Measurements from ENCODE around the gene IRAG1.
"Not testable (repeated sequence)": the region's sequence is repeated elsewhere in the genome, so short reads cannot be mapped to it uniquely, and the experiment has no call there.

The IRAG1 gene

GRCh38 chr11:10708131-10708530 lies 14.6 kb upstream of the IRAG1 start:
- no peak for DNase-seq (ENCODE audit: low read depth)

GRCh38 chr11:10701982-10702381 lies 8.4 kb upstream of the IRAG1 start:
- DNase-seq (ENCODE audit: low read depth) = peak; percentile 17

DNA sequence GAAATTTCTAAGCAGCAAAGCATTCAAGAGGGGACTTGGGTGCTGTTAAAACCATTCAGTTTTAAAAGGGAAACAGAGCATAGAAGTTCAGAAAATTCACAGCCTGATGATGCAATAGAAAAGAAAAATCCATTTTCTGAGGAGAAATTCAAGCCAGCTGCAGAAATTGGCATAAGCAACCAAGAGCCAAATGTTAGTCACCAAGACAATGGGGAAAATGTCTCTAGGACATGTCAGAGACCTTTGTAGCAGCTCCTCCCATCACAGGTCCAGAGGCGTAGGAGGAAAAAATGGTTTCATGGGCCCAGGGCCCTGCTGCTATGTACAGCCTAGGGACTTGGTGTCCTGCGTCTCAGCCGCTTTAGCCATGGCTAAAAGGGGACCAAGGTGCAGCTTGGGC lies 5.5 kb upstream of the IRAG1 start:
- DNase-seq (ENCODE audit: low read depth) = no peak

DNA sequence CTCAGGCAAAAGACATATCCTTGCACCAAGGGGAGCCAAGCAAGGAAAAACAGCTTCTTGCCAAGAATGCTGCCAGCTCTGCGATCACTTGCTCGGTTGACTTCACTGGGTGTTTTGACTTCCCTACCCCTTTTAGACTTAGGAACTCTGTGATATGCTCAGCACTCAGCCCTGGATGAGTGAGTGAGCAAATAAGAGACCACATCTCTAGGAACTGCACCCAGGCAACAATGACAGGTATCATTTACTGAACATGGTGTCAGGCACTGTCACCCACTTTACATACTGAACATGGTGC lies 3.7 kb upstream of the IRAG1 start:
- no peak for DNase-seq (ENCODE audit: low read depth)

- no peak for DNase-seq (ENCODE audit: low read depth)
Observed at GRCh38 chr11:10696468-10697322, 3.1 kb upstream of the IRAG1 start.

GRCh38 chr11:10695833-10696232 lies 2.3 kb upstream of the IRAG1 start:
- no peak for DNase-seq (ENCODE audit: low read depth)

GRCh38 chr11:10694486-10695239 lies 1.1 kb upstream of the IRAG1 start:
- no peak for DNase-seq (ENCODE audit: low read depth)

DNA sequence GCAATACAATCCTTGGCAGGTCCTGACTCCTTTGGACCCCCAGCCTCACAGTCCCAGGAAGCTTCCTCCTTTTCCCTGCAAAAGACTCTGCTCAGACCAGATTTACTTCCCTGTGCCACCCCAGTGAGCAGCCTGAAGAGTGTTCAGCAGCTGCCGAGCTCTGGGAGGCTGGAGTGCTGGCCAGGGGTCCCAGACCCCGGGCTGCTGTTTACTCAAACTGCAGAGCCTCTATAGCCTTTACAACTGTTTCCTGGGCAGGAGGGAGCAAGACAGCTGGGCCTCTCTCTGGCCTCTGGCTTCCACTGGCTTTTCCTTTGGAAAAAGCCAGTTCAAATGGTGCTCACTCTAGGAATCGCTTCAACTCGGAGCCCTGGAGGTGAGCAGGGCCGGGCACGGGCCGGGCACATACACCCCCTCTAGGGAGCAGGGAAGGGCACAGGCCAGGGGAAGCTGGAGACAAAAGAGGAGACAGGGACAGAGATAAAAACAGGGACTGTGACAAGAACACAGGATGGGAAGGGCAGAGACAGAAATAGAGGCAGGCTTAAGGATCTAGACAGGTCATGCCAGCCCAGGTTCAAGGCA lies 932 bp downstream of the IRAG1 start:
- no peak for DNase-seq (ENCODE audit: low read depth)

GRCh38 chr11:10688401-10688800 lies 5.2 kb downstream of the IRAG1 start:
- DNase-seq (ENCODE audit: low read depth) = peak; percentile 9

DNA sequence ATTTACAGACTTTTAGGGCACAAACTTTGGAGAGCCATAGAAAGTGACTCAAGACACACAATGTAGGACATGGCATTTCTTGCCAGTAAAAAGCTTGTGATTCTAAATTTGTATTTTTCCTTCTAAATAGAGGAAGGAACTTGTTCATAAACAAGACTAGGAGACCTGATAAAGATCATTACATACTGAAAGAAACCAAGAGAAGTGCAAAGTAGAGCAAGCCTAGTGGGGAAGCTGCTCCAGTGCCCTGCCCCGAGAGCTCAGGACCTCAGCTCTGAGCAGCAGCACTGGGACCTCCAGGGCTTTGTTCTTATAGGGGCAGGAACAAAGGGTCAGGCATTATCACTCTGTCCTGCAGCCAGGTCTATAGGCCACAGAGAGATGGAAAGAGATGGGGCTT lies 7.2 kb downstream of the IRAG1 start:
- DNase-seq (ENCODE audit: low read depth) = no peak

DNA sequence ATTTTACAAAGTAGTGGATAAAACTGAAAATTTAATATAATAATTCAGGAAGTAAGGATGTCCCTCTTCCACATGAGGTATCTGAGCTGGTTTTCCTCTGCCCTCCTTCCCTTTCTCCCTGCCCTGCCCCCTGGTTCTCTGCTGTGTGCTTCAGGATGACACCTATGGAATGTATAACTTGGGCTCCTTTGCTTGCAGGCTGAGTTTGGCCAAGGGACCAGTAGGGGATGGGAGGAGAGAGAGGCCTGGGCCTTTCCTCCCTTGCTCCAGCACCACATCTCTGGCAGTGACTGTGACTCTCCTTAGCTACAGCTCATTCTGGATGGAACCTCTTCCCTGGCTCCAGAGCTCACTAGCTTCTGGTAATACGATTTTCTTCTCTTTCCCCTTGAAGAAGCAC lies 10.1 kb downstream of the IRAG1 start:
- no peak for DNase-seq (ENCODE audit: low read depth)

GRCh38 chr11:10680956-10681487 lies 12.5 kb downstream of the IRAG1 start:
- DNase-seq (ENCODE audit: low read depth) = no peak

GRCh38 chr11:10680279-10680678 lies 13.3 kb downstream of the IRAG1 start:
- DNase-seq (ENCODE audit: low read depth) = not testable (repeated sequence)

GRCh38 chr11:10679644-10680043 lies 13.9 kb downstream of the IRAG1 start:
- DNase-seq (ENCODE audit: low read depth) = no peak

DNA sequence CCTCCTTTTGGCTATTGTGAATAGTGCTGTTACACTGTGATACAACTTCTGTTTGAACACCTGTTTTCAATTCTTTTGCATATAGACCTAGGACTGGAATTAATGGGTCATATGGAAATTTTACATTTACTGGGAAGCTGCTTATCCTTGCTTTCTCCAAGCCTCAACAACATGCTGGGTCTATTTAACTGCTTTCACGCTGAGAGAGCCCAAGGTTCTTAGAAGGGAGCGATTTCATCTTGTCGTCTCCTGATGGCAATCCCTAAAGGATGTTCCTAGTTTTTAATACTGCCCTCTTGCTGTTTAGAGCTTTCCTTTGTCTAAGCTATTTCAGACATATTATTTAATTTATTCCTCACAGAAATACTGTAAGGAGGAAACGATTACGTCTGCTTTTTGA lies 15.5 kb downstream of the IRAG1 start:
- no peak for DNase-seq (ENCODE audit: low read depth)

- DNase-seq (ENCODE audit: low read depth) = no peak
Observed at GRCh38 chr11:10676919-10677318, 16.6 kb downstream of the IRAG1 start.

DNA sequence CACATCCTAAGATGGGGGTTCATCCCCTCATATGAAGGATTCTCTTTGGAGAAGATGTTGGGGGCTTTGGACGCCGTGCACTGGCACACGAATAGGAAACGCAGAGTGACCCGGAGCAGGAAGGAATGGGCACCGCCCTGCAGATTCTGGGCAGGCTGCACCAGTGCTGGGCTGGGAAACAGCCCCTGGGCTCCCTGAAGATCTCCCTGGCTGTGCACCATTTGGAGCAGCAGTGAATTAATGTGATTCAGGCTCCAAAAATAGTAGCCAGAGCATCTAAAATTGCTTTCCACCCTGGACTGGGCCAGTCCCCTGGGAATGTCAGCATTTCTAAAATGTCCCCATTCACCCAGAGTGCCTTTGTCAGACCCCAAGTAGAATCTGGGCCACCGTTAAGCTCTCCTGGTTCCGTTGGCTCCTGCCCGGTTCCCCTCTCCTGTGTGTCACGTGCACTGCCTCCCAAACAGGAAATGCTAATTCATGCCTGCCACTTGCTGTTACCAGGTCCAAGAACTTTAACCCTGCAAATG lies 18.6 kb downstream of the IRAG1 start:
- no peak for DNase-seq (ENCODE audit: low read depth)

DNA sequence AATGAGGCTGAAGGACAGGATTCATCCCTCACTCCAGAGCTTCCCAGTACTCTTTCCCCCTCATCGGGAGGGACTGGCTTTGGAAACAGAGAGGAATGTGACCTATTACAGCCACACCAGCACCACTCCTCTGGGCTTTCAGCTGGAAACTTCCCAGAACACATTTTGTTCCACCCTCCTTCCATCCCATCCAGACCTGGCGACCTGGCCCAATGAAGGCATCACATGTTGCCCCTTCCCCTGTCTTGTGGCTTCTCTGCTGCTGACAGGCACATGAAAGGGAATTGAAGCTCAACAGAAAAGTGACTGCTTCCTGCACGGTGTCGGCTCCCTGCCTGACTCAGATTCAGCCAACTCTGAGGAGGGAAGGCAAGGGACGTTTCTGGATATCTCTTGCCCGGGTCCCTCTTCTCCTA lies 19.1 kb downstream of the IRAG1 start:
- no peak for DNase-seq (ENCODE audit: low read depth)

DNA sequence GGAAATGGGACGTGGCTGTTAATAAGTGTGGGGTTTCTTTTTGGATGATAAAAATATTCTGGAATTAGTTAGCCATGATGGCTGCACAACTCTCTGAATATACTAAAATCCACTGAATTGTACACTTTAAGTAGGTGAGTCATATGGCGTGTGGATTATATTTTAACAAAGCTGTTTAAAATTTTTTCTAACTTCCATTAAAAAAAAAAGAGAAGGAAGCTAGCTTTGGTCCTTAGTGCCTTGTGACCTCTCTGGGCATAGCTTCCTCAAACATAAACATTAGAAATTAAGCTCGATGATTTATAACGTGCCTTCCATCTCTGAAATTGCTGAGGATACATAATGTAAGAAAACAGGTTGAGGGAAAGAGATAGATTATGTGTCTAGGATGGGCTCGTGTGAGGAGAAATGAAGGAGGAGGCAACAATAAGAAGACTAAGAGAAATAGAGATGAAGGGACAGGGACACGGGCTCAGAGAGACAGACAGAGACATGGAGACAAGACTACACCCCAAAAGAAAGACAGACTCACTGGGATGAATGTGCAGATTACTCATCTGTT lies 20.0 kb downstream of the IRAG1 start:
- DNase-seq (ENCODE audit: low read depth) = no peak

GRCh38 chr11:10670099-10670498 lies 23.5 kb downstream of the IRAG1 start:
- DNase-seq (ENCODE audit: low read depth) = no peak

- peak; percentile 69 for DNase-seq (ENCODE audit: low read depth)
Observed at GRCh38 chr11:10669258-10670033, 24.1 kb downstream of the IRAG1 start.

DNA sequence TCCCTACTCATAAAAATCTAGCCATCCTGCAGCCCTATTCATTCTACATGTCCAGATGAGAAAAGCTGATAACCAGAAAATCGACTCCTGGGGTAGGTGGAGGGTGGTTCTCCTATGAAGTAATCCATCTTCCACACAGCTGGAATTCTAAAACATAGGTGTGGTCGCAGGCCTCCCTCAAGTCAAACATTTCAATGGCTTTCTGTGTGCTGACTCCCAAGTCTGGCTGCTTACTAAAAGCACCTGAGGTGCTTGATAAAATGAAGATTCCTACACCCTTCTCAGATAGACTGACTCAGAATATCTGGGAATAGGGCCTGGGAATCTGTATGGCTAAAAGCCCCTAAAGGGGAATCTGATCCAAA lies 26.1 kb downstream of the IRAG1 start:
- DNase-seq (ENCODE audit: low read depth) = peak; percentile 61
